Mucosa of descending colon (tissue), 3 donors: ENCODE data around the gene STUB1. TPM values are rescaled to one million over a fixed set of nuclear protein-coding genes. Genes with fewer than 3 reads are reported as not detected.

Source experiments
- ATAC-seq: fragments of 200-7000 bp; cut with Tn5 transposase; one replicate; pipeline ENCODE4 v1.9.1; 2020; ENCODE audit warnings: mild to moderate bottlenecking, moderate library complexity
- DNase-seq, 3 donors: peaks; one replicate each; pipeline ENCODE4 v3.0.0-alpha.2; 2020
- H3K36me3 ChIP-seq: fragments of 200-600 bp; one replicate; pipeline ENCODE4 v1.8.0; 2021; ENCODE audit warnings: low read depth, mild to moderate bottlenecking
- H3K4me1 ChIP-seq: fragments of 200-600 bp; one replicate; pipeline ENCODE4 v1.8.0; 2021; ENCODE audit warnings: low read depth, mild to moderate bottlenecking
- H3K4me3 ChIP-seq: fragments of 200-600 bp; one replicate; pipeline ENCODE4 v1.8.0; 2021; ENCODE audit warnings: mild to moderate bottlenecking
- H3K9me3 ChIP-seq: fragments of 200-600 bp; one replicate; pipeline ENCODE4 v1.8.0; 2021; ENCODE audit warnings: mild to moderate bottlenecking
- intact Hi-C, 2 donors: fragments of 100-400 bp; cut with DNase I in 1 of 2; cut with micrococcal nuclease in 1 of 2; formaldehyde crosslinking; loops; one replicate each; pipeline versions ENCODE4 v1.11.0 to v1.11.1; 2022; cut with DNase I, micrococcal nuclease
- total RNA-seq, 3 donors: library from RNA; stranded (reverse); fragmentation: NEBNext Ultra II Directional in 2 of 3; extraction: Animal tissue kit (Norgen Biotek cat#: 25700) in 2 of 3; gene quantifications; one replicate each; pipeline versions ENCODE4 v1.2.1 to v1.2.4, GENCODE V29; 2021 to 2023
- TF ChIP-seq, protein P1 (sequence below): fragments of 200-600 bp; IDR thresholded peaks from one replicate; pipeline ENCODE4 v1.8.0; 2022; ENCODE audit warnings: antibody characterized with exemption, mild to moderate bottlenecking
- donor health status: DM: no; HTN: no; CAD: no; lungs with moderate emphysema.
- donor health status: DM: no; HTN: no; CAD: no.
- donor health status: DM: no; HTN: yes; CAD: no.

STUB1 gene
- total RNA-seq, 3 donors from 2014 or later, result 77.8 to 119 (median 108) TPM

DNA sequence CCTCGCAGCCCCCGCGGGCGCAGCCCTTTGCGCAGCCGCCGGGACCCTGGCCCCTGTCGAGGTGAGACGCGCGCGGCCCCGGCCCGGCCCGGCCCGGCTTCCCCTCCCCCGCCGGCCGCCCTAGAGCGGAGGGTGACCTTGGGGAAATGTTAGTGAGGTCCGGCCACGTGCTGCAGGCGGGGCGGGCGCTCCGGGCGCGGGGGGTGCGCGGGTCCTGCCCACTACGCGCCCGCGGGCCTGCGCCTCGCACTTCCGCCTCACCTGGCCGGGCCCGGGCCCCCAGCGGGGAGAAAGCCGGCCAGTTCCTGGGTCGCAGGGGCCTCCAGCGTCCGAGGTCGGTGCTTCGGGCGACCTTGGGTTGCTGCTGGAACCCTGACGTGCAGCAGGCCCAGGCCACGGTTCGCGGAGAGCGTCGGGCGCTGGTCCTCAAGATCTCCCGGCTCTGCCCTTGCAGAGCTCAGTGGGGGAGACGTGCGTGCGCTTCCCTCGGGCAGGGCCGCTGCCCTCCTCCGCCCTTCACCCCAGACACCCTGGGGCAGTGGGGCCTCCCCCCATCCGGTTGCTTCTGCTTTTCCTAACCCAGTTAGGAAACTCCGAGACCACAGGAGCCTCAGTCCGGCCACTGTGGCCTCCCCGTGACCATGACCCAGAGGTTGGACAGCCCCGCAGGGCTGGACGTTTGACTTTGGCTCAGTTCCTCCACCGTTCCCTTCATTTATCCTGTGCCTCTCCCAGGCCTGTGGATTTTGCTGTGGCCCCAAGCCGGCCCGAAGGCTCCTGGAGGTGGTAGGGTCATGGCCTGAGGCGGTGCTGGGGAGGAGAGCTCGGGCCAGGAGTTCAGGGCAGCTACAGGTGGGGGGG lies 37.8 kb upstream of the STUB1 start:
- H3K4me3 ChIP-seq, result peak overlapping the region; percentile 75
- H3K4me1 ChIP-seq, result peaks cover 44% of the 10 kb centered on the region
- peaks cover 3% of the 10 kb centered on the region for H3K36me3 ChIP-seq
- TF ChIP-seq, protein P1, sequence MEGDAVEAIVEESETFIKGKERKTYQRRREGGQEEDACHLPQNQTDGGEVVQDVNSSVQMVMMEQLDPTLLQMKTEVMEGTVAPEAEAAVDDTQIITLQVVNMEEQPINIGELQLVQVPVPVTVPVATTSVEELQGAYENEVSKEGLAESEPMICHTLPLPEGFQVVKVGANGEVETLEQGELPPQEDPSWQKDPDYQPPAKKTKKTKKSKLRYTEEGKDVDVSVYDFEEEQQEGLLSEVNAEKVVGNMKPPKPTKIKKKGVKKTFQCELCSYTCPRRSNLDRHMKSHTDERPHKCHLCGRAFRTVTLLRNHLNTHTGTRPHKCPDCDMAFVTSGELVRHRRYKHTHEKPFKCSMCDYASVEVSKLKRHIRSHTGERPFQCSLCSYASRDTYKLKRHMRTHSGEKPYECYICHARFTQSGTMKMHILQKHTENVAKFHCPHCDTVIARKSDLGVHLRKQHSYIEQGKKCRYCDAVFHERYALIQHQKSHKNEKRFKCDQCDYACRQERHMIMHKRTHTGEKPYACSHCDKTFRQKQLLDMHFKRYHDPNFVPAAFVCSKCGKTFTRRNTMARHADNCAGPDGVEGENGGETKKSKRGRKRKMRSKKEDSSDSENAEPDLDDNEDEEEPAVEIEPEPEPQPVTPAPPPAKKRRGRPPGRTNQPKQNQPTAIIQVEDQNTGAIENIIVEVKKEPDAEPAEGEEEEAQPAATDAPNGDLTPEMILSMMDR, result no peak
- intact Hi-C loops, result no loop called here
- ATAC-seq (peak; percentile 64), DNase-seq (peak; percentile 84 to 89 (median 87))
- no peaks in the 10 kb centered on the region for H3K9me3 ChIP-seq

DNA sequence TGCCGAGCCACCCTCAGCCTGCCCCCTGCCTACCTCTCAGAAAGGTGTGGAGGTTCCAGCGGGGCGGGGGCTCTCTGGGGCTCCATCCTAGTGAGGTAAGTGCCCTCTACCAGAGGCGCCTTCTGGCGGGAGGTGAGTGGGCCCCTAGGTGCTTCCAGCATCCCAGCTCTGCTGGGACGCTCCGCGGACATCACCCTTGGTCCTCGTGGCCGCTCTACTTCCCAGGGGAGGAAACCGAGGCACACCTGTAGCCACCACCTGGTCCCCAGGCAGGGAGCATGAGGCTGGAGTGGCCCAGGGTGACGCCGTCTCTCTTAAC lies 37.2 kb upstream of the STUB1 start:
- ATAC-seq (no peak), DNase-seq (peak in 1 of 3 donors; percentile 37)

DNA sequence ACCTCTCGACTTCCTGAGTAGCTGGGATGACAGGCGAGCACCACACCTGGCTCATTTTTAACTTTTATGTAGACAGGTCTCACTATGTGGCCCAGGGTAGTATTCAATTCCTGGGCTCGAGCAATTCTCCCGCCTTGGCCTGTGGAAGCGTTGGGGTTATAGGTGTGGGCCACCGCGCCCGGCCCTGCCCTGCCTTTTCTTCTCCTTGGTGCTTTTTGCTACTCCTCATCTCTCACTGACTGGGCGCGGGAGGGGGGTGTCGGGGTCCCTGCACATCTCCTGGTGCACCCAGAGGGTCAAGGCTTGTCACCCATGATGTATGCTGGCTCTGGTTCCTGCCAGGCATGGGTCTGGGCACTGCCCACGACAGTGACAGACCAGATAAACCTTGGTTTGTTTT lies 35.7 kb upstream of the STUB1 start:
- Histone ChIP-seq H3K4me3 (no peak overlapping the region), H3K4me1 (peaks cover 53% of the 10 kb centered on the region), H3K9me3 (no peaks in the 10 kb centered on the region), H3K36me3 (peaks cover 3% of the 10 kb centered on the region)
- intact Hi-C loops, result no loop called here
- ATAC-seq (no peak), DNase-seq (no peak)
- TF ChIP-seq, protein P1, result no peak

More for the DNA sequence above, 37.2 kb upstream of the STUB1 start:
- peaks cover 47% of the 10 kb centered on the region for H3K4me1 ChIP-seq
- TF ChIP-seq, protein P1, result no peak
- no peak overlapping the region for H3K4me3 ChIP-seq
- intact Hi-C loops, result no loop called here
- H3K9me3 ChIP-seq, result no peaks in the 10 kb centered on the region
- H3K36me3 ChIP-seq, result peaks cover 3% of the 10 kb centered on the region

DNA sequence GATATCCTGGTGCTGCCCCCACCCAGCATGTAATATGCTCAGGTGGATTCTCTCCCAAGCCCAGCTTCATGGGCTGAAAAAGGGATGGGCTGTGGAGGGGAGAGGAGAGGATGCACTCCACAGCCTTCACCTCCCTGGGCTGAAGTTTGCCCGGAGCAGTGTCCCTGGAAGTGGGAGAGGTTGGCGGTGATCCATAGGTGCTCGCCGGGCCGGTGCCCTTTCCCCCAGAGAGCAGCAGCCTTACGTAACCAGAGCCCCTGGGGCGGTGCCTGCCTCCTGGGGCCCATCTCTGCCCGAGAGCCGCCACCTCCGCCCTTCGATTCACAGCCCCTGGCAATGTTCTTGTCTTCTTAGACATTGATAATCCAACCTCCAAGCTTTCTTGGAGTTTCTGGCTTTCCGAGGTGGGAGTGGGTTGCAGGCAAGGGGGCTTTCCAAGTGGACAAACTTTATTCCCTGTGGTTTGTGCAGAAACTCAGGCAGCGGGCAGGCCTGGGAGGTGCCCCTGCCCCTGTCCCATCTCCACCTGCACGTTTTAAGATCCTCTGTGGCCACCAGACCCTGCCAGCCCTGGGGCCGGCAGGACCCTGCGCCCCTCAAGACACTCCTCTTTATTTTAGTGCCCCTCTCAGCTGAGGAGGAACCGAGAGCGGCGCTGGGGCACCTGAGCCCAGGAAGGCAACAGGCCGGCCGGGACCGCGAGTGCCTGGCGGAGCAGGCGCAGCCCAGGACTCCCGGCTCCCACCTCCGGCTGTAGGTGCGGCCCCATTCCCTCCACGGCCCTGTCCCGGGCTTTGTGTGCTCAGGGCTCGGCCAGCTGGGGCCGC lies 34.1 kb upstream of the STUB1 start:
- DNase-seq, result peak; percentile 57 to 89 (median 76)
- Histone ChIP-seq H3K9me3 (no peaks in the 10 kb centered on the region), H3K36me3 (peaks cover 3% of the 10 kb centered on the region), H3K4me3 (no peak overlapping the region), H3K4me1 (peaks cover 60% of the 10 kb centered on the region)
- intact Hi-C loops, result no loop called here
- TF ChIP-seq, protein P1, result no peak
- peak; percentile 47 for ATAC-seq

DNA sequence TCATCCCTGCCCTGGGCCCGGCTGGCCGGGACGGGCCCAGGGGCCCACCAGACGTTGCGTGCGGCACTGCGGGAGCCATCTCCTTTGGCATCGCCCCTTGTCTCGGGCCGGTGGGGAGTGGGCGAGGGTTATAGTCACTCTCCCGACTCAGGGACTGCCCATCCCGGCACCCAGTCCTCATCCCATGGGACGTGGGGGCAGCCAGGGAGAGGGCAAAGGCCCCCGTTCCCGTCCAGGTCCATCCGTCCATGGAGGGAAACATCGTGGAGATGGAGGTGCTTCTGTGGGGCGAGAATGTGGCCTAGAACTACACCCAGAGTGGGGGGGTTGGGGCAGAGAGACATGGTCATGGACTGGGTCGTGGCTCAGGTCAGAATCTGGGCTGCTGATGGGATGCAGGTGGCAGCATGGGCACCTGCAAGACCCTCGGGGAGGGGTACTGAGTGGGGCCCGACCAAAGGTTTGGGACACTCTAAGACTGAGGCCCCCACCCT lies 33.5 kb upstream of the STUB1 start:
- peaks cover under 1% of the 10 kb centered on the region for H3K36me3 ChIP-seq
- DNase-seq (no peak), ATAC-seq (no peak)
- TF ChIP-seq, protein P1, result no peak
- no peaks in the 10 kb centered on the region for H3K9me3 ChIP-seq
- peaks cover 60% of the 10 kb centered on the region for H3K4me1 ChIP-seq
- H3K4me3 ChIP-seq, result no peak overlapping the region
- intact Hi-C loops, result no loop called here
